K562 (cell line): ENCODE measurements around the gene GADL1. TPM values are rescaled to one million over a fixed set of nuclear protein-coding genes. Genes with fewer than 3 reads are reported as not detected.

ENCODE experiments used
- ATAC-seq: fragments of 200-7000 bp; cut with Tn5 transposase; 3 replicates; pipeline ENCODE4 v1.9.1; 2020; ENCODE audit warnings: moderate library complexity
- BruUV-seq: library from RNA; stranded (reverse); fragments of 400-500 nt; replicated peaks from 2 replicates; lab custom pipeline; 2021; lab: Mats Ljungman, UMichigan
- CTCF ChIA-PET: fragments of 300-600 bp; formaldehyde crosslinking; extraction: SDS; loops from one replicate; lab custom pipeline; 2021; ENCODE audit warnings: low intra/inter-chr PET ratio; lab: Yijun Ruan, JAX
- POLR2A ChIA-PET: fragments of 300-600, 350-650 bp; sonication (Branson Sonifier 250); formaldehyde crosslinking; extraction: SDS; loops from one replicate; lab custom pipeline; 2021; ENCODE audit warnings: antibody characterized with exemption, inconsistent platforms; lab: Yijun Ruan, JAX
- DNase-seq, 4 experiments: peaks; one replicate each; pipeline versions ENCODE4 v3.0.0 to v3.0.0-alpha.2; 2011 to 2018; ENCODE audit warnings: low spot score in 3 of 4, mixed read lengths in 3 of 4; ENCODE audit errors: extremely low read depth in 1 of 4
- FAIRE-seq: peaks from 2 replicates; lab custom pipeline; 2011; peaks lifted over from hg19 to GRCh38; lab: Jason Lieb, UNC
- H2AFZ ChIP-seq: 2 replicates; pipeline ENCODE4 v1.6.0; 2011; ENCODE audit warnings: low read depth, low read length, control low read depth, inconsistent platforms
- H3K27ac ChIP-seq: fragments of 200-600 bp; 3 replicates; pipeline ENCODE4 v1.8.0; 2011; ENCODE audit warnings: low read depth, mild to moderate bottlenecking, control low read depth, inconsistent platforms, low read length, moderate library complexity, mixed read lengths; ENCODE audit errors: extremely low read depth
- H3K27me3 ChIP-seq, 2 experiments: fragments of 300-600 bp in 1 of 2; 2 replicates in 1 of 2; 3 replicates in 1 of 2; pipeline versions ENCODE4 v1.6.0 to v1.8.0; 2011; ENCODE audit warnings: inconsistent platforms in 2 of 2, low read length in 2 of 2, mild to moderate bottlenecking in 1 of 2, mixed read lengths in 1 of 2, moderate library complexity in 1 of 2; ENCODE audit not compliant: control insufficient read depth in 2 of 2, insufficient read depth in 2 of 2
- H3K36me3 ChIP-seq: fragments of 300-600 bp; 3 replicates; pipeline ENCODE4 v1.8.0; 2011; ENCODE audit warnings: mild to moderate bottlenecking, low read length, inconsistent platforms; ENCODE audit not compliant: control insufficient read depth, insufficient read depth
- H3K4me1 ChIP-seq, 2 experiments: fragments of 200-600 bp in 1 of 2; replicated peaks in 1 of 2; 2 replicates in 1 of 2; 3 replicates in 1 of 2; pipeline versions ENCODE4 v1.5.1 to v1.8.0; 2011; ENCODE audit warnings: inconsistent platforms in 2 of 2, low read length in 2 of 2, mild to moderate bottlenecking in 1 of 2, mixed read lengths in 1 of 2, moderate library complexity in 1 of 2; ENCODE audit not compliant: control insufficient read depth in 2 of 2, insufficient read depth in 2 of 2
- H3K4me2 ChIP-seq: 2 replicates; pipeline ENCODE4 v1.6.1; 2011; ENCODE audit warnings: low read length, control low read depth, inconsistent platforms, mixed read lengths; ENCODE audit not compliant: insufficient read depth
- H3K4me3 ChIP-seq: fragments of 200-600 bp; sonication (generic), shearing (Covaris generic); 2 replicates; pipeline ENCODE4 v1.5.1; 2016; ENCODE audit warnings: control low read depth, inconsistent platforms
- H3K79me2 ChIP-seq: fragments of 200-600 bp; 3 replicates; pipeline ENCODE4 v1.8.0; 2011; ENCODE audit warnings: low read length, inconsistent platforms; ENCODE audit not compliant: control insufficient read depth, insufficient read depth
- H3K9ac ChIP-seq, 2 experiments: 2 replicates each; pipeline versions ENCODE4 v1.6.0 to v1.6.1; 2011; ENCODE audit warnings: low read depth in 2 of 2, low read length in 2 of 2, control low read depth in 1 of 2, inconsistent platforms in 1 of 2, mild to moderate bottlenecking in 1 of 2, mixed read lengths in 1 of 2; ENCODE audit not compliant: insufficient read depth in 1 of 2
- H3K9me1 ChIP-seq: one replicate; pipeline ENCODE4 v1.6.0; 2011; ENCODE audit warnings: inconsistent platforms, mild to moderate bottlenecking, low read length, moderate library complexity; ENCODE audit not compliant: control insufficient read depth, insufficient read depth
- H3K9me3 ChIP-seq: replicated peaks from 2 replicates; pipeline ENCODE4 v1.5.1; 2011; ENCODE audit warnings: low read depth, low read length, inconsistent platforms; ENCODE audit not compliant: control insufficient read depth, insufficient read depth
- H4K20me1 ChIP-seq: replicated peaks from 2 replicates; pipeline ENCODE4 v1.6.1; 2011; ENCODE audit warnings: low read length, inconsistent platforms, mixed read lengths; ENCODE audit not compliant: control insufficient read depth, insufficient read depth
- C11orf30 ChIP-seq: fragments of 450-650 bp; IDR thresholded peaks from 2 replicates; pipeline ENCODE4 v1.6.1; 2016; ENCODE audit warnings: low read depth, mild to moderate bottlenecking
- ESRRB ChIP-seq: fragments of 250-450 bp; sonication (Bioruptor Pico); IDR thresholded peaks from 2 replicates; pipeline ENCODE4 v1.5.0; 2020; ENCODE audit warnings: mild to moderate bottlenecking, moderate library complexity, borderline replicate concordance
- EWSR1 ChIP-seq: fragments of 450-650 bp; IDR thresholded peaks from 2 replicates; pipeline ENCODE4 v1.6.1; 2018; ENCODE audit warnings: borderline replicate concordance, mild to moderate bottlenecking, low read depth, moderate library complexity; ENCODE audit not compliant: partially characterized antibody
- GATA2 ChIP-seq: sonication (generic); formaldehyde crosslinking; IDR thresholded peaks from 2 replicates; pipeline ENCODE4 v1.4.0; 2020; ENCODE audit warnings: mild to moderate bottlenecking, missing genetic modification reagents
- ILK ChIP-seq: fragments of 450-650 bp; IDR thresholded peaks from 2 replicates; pipeline ENCODE4 v1.6.1; 2016; ENCODE audit warnings: missing genetic modification characterization, low read depth, mild to moderate bottlenecking, missing compliant biosample characterization, moderate library complexity, borderline replicate concordance
- LCOR ChIP-seq: sonication (generic); formaldehyde crosslinking; IDR thresholded peaks from 2 replicates; pipeline ENCODE4 v1.8.0; 2022; ENCODE audit warnings: mild to moderate bottlenecking, missing genetic modification reagents
- SOX6 ChIP-seq: fragments of 450-650 bp; IDR thresholded peaks from 2 replicates; pipeline ENCODE4 v1.6.1; 2014; ENCODE audit warnings: mild to moderate bottlenecking
- TCFL5 ChIP-seq: fragments of 250-450 bp; sonication (Bioruptor Pico); conservative IDR thresholded peaks from 2 replicates; pipeline ENCODE4 v1.6.1; 2021; ENCODE audit warnings: mild to moderate bottlenecking, moderate library complexity, matching md5 sums
- XRCC4 ChIP-seq: IDR thresholded peaks from one replicate; pipeline ENCODE4 v1.6.1; 2011; ENCODE audit not compliant: insufficient read depth, insufficient read length; ENCODE audit errors: extremely low read depth
- WGBS: fragments of 100-300 bp; shearing (Covaris generic); methylation state at CpG from one replicate; pipeline ENCODE4 v1.1.6; 2016; ENCODE audit warnings: low coverage, mixed read lengths; ENCODE audit not compliant: insufficient coverage; ENCODE audit errors: missing lambda C conversion rate; 5-methylcytosine and 5-hydroxymethylcytosine counted together
- in situ Hi-C: fragments of 300-500 bp; cut with MboI; formaldehyde crosslinking; loops from 4 replicates; pipeline ENCODE4 v1.15.0; 2018; ENCODE audit warnings: inconsistent platforms, mixed read lengths
- intact Hi-C: fragments of 100-400 bp; cut with micrococcal nuclease; formaldehyde crosslinking; loops from 2 replicates; pipeline ENCODE4 v1.14.2; 2022
- polyA plus RNA-seq, 8 experiments: library from polyadenylated mRNA; depleted of rRNA in 4 of 8; stranded (reverse) in 5 of 8; unstranded in 3 of 8; fragments of >200 nt; fragmentation: Nextera tagmentation in 2 of 8; fragmentation: Illumina TruSeq in 1 of 8; extraction: Ambion mirVana in 2 of 8; extraction: Trizol in 1 of 8; gene quantifications; 2 replicates each; pipeline versions ENCODE4 v1.2.1 to v1.2.3, GENCODE V29; 2011 to 2014; ENCODE audit warnings: inconsistent platforms in 1 of 8, missing spikeins in 1 of 8
- total RNA-seq, 7 experiments: library from RNA; depleted of rRNA in 6 of 7; stranded (reverse); fragments of >200 nt in 6 of 7; fragmentation: Illumina TruSeq in 2 of 7; extraction: Trizol in 2 of 7; gene quantifications; 2 replicates each; pipeline versions ENCODE4 v1.2.1 to v1.2.3, GENCODE V29; 2011 to 2021; ENCODE audit warnings: low replicate concordance in 1 of 7
- TF ChIP-seq, protein P1 (sequence below): fragments of 250-450 bp; sonication (Bioruptor Pico); IDR thresholded peaks from 2 replicates; pipeline ENCODE4 v1.4.0; 2020; ENCODE audit warnings: mild to moderate bottlenecking, moderate library complexity
- TF ChIP-seq, protein P2 (sequence below): fragments of 450-650 bp; formaldehyde crosslinking; IDR thresholded peaks from 2 replicates; pipeline ENCODE4 v1.4.0; 2020; ENCODE audit warnings: mild to moderate bottlenecking, mixed read lengths
- TF ChIP-seq, protein P3 (sequence below): sonication (generic); formaldehyde crosslinking; IDR thresholded peaks from 2 replicates; pipeline ENCODE4 v1.8.1; 2023; ENCODE audit warnings: mild to moderate bottlenecking, missing genetic modification reagents
- TF ChIP-seq, protein P4 (sequence below): fragments of 250-450 bp; sonication (Bioruptor Pico); IDR thresholded peaks from 2 replicates; pipeline ENCODE4 v1.5.0; 2021; ENCODE audit warnings: mild to moderate bottlenecking, moderate library complexity

The GADL1 gene
- total and polyA plus RNA-seq, 9 of the 15 experiments (the other 6 are each of a cell fraction or from before 2014, with no cell fraction given): 0.07 TPM; not detected in 8

DNA sequence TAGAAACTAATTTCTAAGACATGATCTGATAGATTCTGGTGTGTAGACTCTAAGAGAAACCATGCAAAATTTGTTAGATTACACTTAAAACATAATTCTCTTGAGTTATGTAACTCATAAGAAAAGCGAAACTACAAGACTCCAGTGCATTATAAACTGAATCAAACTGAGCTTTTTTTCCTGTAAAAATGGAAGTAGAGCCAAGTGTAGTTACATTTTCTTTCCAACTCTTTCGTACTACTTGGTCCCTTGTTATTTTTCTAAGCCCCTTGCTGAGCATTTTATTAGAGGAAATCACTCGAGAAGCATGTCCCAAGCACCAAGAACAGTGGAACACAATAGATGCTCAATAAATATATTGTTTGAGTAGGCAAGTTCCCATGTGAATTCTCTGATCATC, 130.2 kb downstream of the GADL1 start:
- no TSS peak for BruUV-seq
- Histone ChIP-seq H3K4me1 (no peaks in the 10 kb centered on the region), H3K36me3 (no peaks in the 10 kb centered on the region), H4K20me1 (no peaks in the 10 kb centered on the region), H3K9ac (no peak overlapping the region), H3K4me3 (no peak overlapping the region), H3K4me2 (no peak overlapping the region), H3K27me3 (no peaks in the 10 kb centered on the region), H3K9me3 (no peaks in the 10 kb centered on the region), H3K79me2 (no peaks in the 10 kb centered on the region), H3K27ac (no peak overlapping the region), H3K9me1 (no peaks in the 10 kb centered on the region), H2AFZ (no peak overlapping the region)
- ChIA-PET POLR2A (no interaction called here), CTCF (no interaction called here)
- DNase-seq: no peak
- WGBS: 1% methylated on average over 3 of the region's 3 CpGs
- intact Hi-C loops (no loop called here), in situ Hi-C loops (no loop called here)
- no peak for ATAC-seq
- FAIRE-seq: no peak
- TF ChIP-seq LCOR (CRISPR knock-in tag): no peak
- TF ChIP-seq, protein P1, sequence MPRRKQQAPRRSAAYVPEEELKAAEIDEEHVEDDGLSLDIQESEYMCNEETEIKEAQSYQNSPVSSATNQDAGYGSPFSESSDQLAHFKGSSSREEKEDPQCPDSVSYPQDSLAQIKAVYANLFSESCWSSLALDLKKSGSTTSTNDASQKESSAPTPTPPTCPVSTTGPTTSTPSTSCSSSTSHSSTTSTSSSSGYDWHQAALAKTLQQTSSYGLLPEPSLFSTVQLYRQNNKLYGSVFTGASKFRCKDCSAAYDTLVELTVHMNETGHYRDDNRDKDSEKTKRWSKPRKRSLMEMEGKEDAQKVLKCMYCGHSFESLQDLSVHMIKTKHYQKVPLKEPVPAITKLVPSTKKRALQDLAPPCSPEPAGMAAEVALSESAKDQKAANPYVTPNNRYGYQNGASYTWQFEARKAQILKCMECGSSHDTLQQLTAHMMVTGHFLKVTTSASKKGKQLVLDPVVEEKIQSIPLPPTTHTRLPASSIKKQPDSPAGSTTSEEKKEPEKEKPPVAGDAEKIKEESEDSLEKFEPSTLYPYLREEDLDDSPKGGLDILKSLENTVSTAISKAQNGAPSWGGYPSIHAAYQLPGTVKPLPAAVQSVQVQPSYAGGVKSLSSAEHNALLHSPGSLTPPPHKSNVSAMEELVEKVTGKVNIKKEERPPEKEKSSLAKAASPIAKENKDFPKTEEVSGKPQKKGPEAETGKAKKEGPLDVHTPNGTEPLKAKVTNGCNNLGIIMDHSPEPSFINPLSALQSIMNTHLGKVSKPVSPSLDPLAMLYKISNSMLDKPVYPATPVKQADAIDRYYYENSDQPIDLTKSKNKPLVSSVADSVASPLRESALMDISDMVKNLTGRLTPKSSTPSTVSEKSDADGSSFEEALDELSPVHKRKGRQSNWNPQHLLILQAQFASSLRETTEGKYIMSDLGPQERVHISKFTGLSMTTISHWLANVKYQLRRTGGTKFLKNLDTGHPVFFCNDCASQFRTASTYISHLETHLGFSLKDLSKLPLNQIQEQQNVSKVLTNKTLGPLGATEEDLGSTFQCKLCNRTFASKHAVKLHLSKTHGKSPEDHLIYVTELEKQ (CRISPR knock-in tag): no peak
- TF ChIP-seq, protein P2, sequence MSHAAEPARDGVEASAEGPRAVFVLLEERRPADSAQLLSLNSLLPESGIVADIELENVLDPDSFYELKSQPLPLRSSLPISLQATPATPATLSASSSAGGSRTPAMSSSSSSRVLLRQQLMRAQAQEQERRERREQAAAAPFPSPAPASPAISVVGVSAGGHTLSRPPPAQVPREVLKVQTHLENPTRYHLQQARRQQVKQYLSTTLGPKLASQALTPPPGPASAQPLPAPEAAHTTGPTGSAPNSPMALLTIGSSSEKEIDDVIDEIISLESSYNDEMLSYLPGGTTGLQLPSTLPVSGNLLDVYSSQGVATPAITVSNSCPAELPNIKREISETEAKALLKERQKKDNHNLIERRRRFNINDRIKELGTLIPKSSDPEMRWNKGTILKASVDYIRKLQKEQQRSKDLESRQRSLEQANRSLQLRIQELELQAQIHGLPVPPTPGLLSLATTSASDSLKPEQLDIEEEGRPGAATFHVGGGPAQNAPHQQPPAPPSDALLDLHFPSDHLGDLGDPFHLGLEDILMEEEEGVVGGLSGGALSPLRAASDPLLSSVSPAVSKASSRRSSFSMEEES (CRISPR knock-in tag): no peak
- TF ChIP-seq XRCC4: no peak
- TF ChIP-seq, protein P3, sequence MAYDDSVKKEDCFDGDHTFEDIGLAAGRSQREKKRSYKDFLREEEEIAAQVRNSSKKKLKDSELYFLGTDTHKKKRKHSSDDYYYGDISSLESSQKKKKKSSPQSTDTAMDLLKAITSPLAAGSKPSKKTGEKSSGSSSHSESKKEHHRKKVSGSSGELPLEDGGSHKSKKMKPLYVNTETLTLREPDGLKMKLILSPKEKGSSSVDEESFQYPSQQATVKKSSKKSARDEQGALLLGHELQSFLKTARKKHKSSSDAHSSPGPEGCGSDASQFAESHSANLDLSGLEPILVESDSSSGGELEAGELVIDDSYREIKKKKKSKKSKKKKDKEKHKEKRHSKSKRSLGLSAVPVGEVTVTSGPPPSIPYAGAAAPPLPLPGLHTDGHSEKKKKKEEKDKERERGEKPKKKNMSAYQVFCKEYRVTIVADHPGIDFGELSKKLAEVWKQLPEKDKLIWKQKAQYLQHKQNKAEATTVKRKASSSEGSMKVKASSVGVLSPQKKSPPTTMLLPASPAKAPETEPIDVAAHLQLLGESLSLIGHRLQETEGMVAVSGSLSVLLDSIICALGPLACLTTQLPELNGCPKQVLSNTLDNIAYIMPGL (CRISPR knock-in tag): no peak
- no peak for TF ChIP-seq EWSR1
- no peak for TF ChIP-seq GATA2 (CRISPR knock-in tag)
- TF ChIP-seq, protein P4, sequence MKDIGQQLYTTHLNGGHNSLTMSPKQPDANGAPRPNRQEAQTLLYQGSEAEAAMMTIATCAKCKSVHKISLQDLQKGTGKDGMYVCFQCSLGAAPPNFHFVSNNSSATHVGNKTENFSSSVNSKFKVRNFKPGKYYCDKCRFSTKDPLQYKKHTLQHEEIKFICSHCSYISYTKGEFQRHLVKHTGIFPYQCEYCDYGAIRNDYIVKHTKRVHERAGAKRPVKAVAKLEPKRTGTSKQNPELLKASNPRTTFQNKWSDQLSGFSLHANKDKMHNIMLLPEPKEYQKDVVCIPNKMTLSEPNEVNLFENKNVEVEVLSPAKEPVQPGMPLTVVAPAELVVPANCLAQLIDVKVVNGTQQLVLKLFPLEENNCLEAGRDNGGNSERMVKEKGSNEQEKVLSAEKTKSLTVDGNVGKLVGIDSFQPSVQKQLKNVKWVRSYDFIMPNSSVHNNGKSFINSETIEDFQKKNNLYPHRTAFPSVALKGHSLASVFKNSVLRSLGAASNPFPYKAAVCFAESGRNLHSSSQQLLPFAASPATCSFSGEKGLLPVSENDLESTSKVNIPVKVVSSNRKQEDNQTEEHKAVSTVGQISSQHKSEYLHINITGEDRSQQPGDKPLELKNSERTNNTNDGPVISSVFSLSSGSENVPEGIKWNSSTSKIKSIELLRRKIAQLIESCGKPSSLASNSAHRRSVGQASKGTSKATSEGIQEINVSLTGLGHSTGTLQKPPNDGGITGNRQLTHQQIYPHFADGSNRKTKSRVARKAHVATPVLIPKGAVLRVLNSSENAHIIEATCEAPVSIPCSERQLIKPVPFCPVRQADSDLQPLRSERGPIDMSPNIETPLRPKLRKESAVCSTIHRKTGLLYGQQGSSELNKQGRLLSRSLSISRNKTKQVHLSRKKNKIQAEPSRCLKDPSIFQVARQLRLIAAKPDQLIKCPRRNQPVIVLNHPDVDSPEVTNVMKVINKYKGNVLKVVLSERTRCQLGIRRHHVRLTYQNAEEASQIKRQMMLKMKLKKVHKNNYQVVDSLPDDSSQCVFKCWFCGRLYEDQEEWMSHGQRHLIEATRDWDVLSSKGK (CRISPR knock-in tag): no peak
- no peak for TF ChIP-seq ILK
- TF ChIP-seq SOX6: no peak
- TF ChIP-seq ESRRB: no peak
- TF ChIP-seq C11orf30: no peak
- no peak for TF ChIP-seq TCFL5
